Panc1 (cell line): Measurements from ENCODE around the gene PATE2. TPM values are rescaled to one million over a fixed set of nuclear protein-coding genes. Genes with fewer than 3 reads are reported as not detected.

Source experiments
- ATAC-seq: fragments of 200-7000 bp; cut with Tn5 transposase; 2 replicates; pipeline ENCODE4 v1.9.1; 2020; ENCODE audit warnings: mild to moderate bottlenecking, moderate library complexity
- BruUV-seq: library from RNA; stranded (reverse); fragments of 400-500 nt; replicated peaks from 2 replicates; lab custom pipeline; 2021; lab: Mats Ljungman, UMichigan
- CTCF ChIA-PET: fragments of 300-600 bp; sonication (Branson Sonifier 250); formaldehyde crosslinking; loops from one replicate; lab custom pipeline; 2022; ENCODE audit warnings: antibody characterized with exemption; lab: Charles Lee
- POLR2A ChIA-PET: fragments of 300-600 bp; sonication (Branson Sonifier 250); formaldehyde crosslinking; loops from one replicate; lab custom pipeline; 2022; ENCODE audit warnings: antibody characterized with exemption; lab: Charles Lee
- DNase-seq: peaks from one replicate; pipeline ENCODE4 v3.0.0-alpha.2; 2010; ENCODE audit warnings: low read depth, low spot score
- H3K27ac ChIP-seq: 2 replicates; pipeline ENCODE4 v1.5.1; 2011; ENCODE audit warnings: mild to moderate bottlenecking, low read length, inconsistent platforms
- H3K27me3 ChIP-seq: fragments of 200-500 bp; sonication (Bioruptor generic); 2 replicates; pipeline ENCODE4 v1.6.0; 2014; ENCODE audit warnings: low read length, inconsistent platforms; ENCODE audit not compliant: control insufficient read depth, insufficient read depth
- H3K36me3 ChIP-seq: fragments of 200-500 bp; sonication (Bioruptor generic); 2 replicates; pipeline ENCODE4 v1.5.1; 2014; ENCODE audit warnings: inconsistent platforms, mild to moderate bottlenecking, low read length, moderate library complexity; ENCODE audit not compliant: control insufficient read depth, insufficient read depth
- H3K4me1 ChIP-seq: 2 replicates; pipeline ENCODE4 v1.5.1; 2011; ENCODE audit warnings: inconsistent platforms, mild to moderate bottlenecking, low read length, moderate library complexity; ENCODE audit not compliant: control insufficient read depth, insufficient read depth
- H3K4me3 ChIP-seq, 2 experiments: 2 replicates each; pipeline ENCODE4 v1.5.1; 2011 to 2012; ENCODE audit warnings: low read depth in 2 of 2, low read length in 2 of 2, mild to moderate bottlenecking in 2 of 2, inconsistent platforms in 1 of 2, moderate library complexity in 1 of 2
- H3K9me3 ChIP-seq: fragments of 200-500 bp; sonication (Bioruptor generic); 2 replicates; pipeline ENCODE4 v1.5.1; 2014; ENCODE audit warnings: low read depth, mild to moderate bottlenecking, inconsistent platforms, low read length, moderate library complexity; ENCODE audit not compliant: control insufficient read depth, insufficient read depth
- POLR2AphosphoS5 ChIP-seq: IDR thresholded peaks from 2 replicates; pipeline ENCODE4 v1.6.1; 2012; ENCODE audit warnings: mild to moderate bottlenecking, low read depth, low read length, moderate library complexity
- SIN3A ChIP-seq: IDR thresholded peaks from 2 replicates; pipeline ENCODE4 v1.6.1; 2012; ENCODE audit warnings: low read depth, mild to moderate bottlenecking, low read length, moderate library complexity, borderline replicate concordance; ENCODE audit not compliant: insufficient read depth
- TCF7L2 ChIP-seq: IDR thresholded peaks from 2 replicates; pipeline ENCODE4 v1.6.1; 2011; ENCODE audit warnings: mild to moderate bottlenecking, low read depth, low read length, inconsistent platforms
- in situ Hi-C: cut with HindIII; loops from 2 replicates; pipeline ENCODE4 v1.10.0; 2016; ENCODE audit warnings: low sequenced_read_pairs, low pct_unique_long_range_greater_than_20kb
- intact Hi-C: fragments of 100-400 bp; cut with micrococcal nuclease; formaldehyde crosslinking; loops from one replicate; pipeline ENCODE4 v1.10.0; 2022; ENCODE audit not compliant: unreplicated experiment
- total RNA-seq: library from RNA; stranded (reverse); gene quantifications from one replicate; pipeline ENCODE4 v1.2.1, GENCODE V29; 2021; ENCODE audit not compliant: unreplicated experiment
- TF ChIP-seq, protein P1 (sequence below): fragments of 450-650 bp; IDR thresholded peaks from 2 replicates; pipeline ENCODE4 v1.5.1; 2017; ENCODE audit warnings: mild to moderate bottlenecking
- TF ChIP-seq, protein P2 (sequence below), 2 experiments: IDR thresholded peaks; 2 replicates each; pipeline ENCODE4 v1.6.1; 2011 to 2012; ENCODE audit warnings: low read depth in 2 of 2, control low read depth in 1 of 2, low read length in 1 of 2, mild to moderate bottlenecking in 1 of 2, moderate library complexity in 1 of 2; ENCODE audit not compliant: insufficient read depth in 1 of 2

Gene PATE2
- total RNA-seq, 1 experiment from 2014 or later, result 0.18 TPM

DNA sequence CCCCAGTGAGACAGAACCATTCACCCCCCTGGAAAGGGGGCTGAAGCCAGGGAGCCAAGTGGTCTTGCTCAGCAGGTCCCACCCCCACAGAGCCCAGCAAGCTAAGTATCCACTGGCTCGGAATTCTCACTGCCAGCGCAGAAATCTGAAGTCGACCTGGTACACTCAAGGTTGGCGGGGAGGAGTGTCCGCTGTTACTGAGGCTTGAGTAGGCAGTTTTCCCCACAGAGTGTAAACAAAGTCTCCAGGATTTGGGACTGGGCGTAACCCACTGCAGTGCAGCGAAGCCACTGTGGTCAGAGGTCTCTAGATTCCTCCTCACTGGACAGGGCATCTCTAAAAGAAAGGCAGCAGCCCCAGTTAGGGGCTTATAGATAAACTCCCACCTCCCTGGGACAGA is 22.6 kb downstream of the PATE2 start:
- no peak for ATAC-seq
- TF ChIP-seq, protein P1, sequence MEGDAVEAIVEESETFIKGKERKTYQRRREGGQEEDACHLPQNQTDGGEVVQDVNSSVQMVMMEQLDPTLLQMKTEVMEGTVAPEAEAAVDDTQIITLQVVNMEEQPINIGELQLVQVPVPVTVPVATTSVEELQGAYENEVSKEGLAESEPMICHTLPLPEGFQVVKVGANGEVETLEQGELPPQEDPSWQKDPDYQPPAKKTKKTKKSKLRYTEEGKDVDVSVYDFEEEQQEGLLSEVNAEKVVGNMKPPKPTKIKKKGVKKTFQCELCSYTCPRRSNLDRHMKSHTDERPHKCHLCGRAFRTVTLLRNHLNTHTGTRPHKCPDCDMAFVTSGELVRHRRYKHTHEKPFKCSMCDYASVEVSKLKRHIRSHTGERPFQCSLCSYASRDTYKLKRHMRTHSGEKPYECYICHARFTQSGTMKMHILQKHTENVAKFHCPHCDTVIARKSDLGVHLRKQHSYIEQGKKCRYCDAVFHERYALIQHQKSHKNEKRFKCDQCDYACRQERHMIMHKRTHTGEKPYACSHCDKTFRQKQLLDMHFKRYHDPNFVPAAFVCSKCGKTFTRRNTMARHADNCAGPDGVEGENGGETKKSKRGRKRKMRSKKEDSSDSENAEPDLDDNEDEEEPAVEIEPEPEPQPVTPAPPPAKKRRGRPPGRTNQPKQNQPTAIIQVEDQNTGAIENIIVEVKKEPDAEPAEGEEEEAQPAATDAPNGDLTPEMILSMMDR, result no peak
- no peak for TF ChIP-seq SIN3A
- no peak for TF ChIP-seq TCF7L2
- no peak for TF ChIP-seq POLR2AphosphoS5
- TF ChIP-seq, protein P2, sequence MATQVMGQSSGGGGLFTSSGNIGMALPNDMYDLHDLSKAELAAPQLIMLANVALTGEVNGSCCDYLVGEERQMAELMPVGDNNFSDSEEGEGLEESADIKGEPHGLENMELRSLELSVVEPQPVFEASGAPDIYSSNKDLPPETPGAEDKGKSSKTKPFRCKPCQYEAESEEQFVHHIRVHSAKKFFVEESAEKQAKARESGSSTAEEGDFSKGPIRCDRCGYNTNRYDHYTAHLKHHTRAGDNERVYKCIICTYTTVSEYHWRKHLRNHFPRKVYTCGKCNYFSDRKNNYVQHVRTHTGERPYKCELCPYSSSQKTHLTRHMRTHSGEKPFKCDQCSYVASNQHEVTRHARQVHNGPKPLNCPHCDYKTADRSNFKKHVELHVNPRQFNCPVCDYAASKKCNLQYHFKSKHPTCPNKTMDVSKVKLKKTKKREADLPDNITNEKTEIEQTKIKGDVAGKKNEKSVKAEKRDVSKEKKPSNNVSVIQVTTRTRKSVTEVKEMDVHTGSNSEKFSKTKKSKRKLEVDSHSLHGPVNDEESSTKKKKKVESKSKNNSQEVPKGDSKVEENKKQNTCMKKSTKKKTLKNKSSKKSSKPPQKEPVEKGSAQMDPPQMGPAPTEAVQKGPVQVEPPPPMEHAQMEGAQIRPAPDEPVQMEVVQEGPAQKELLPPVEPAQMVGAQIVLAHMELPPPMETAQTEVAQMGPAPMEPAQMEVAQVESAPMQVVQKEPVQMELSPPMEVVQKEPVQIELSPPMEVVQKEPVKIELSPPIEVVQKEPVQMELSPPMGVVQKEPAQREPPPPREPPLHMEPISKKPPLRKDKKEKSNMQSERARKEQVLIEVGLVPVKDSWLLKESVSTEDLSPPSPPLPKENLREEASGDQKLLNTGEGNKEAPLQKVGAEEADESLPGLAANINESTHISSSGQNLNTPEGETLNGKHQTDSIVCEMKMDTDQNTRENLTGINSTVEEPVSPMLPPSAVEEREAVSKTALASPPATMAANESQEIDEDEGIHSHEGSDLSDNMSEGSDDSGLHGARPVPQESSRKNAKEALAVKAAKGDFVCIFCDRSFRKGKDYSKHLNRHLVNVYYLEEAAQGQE (IDR thresholded peaks at IDR 0.05; ENCODE audit: insufficient read depth in 1 of 2, low read depth in 2 of 2, low read length in 1 of 2), result no peak
- no TSS peak for BruUV-seq
- ChIA-PET POLR2A (no interaction called here), CTCF (no interaction called here)
- intact Hi-C loops (no loop called here), in situ Hi-C loops (no loop called here)
- Histone ChIP-seq H3K27me3 (peaks cover 13% of the 10 kb centered on the region), H3K27ac (no peak overlapping the region), H3K4me3 (no peak overlapping the region), H3K36me3 (no peaks in the 10 kb centered on the region), H3K4me1 (no peaks in the 10 kb centered on the region), H3K9me3 (no peaks in the 10 kb centered on the region)
- DNase-seq, result no peak

DNA sequence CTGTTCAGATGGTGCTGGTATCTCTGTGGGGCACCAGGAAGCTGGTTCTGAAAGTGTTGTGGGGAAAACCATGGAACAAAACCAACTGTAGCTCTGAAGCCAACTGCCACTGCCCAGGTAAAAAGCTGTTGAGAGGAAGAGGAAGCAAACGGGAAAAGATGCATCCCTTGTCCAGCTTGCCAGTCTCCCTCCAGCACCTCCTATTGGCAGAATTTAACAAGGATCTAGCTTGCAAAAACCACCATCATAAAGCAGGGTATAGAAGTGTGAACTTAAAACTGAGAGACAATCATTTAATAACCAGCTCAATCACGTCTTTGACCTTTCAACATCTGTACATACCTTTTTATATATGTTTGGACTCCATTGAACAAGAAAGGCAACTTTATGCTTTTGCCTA is 28.0 kb downstream of the PATE2 start:
- intact Hi-C loops, result no loop called here
- ChIA-PET CTCF (interaction anchor here (0.6 kb wide), 1 partner anchor 244 kb away, joined by 5 read pairs; no protein-coding TSS in a partner anchor), POLR2A (no interaction called here)
- DNase-seq (no peak), ATAC-seq (no peak)
- Histone ChIP-seq H3K4me1 (no peaks in the 10 kb centered on the region), H3K27ac (no peak overlapping the region), H3K27me3 (peaks cover 17% of the 10 kb centered on the region), H3K36me3 (no peaks in the 10 kb centered on the region), H3K9me3 (no peaks in the 10 kb centered on the region), H3K4me3 (no peak overlapping the region)
- TF ChIP-seq SIN3A, result no peak
- TF ChIP-seq TCF7L2, result no peak
- TF ChIP-seq POLR2AphosphoS5, result no peak
- TF ChIP-seq, protein P1, result peak; percentile 14
- in situ Hi-C loops, result no loop called here
- no TSS peak for BruUV-seq
